CD4-positive, alpha-beta T cell treated with Interleukin-6 at 100 ng/mL for 8 hours (primary cell): ENCODE measurements around the gene PNRC1.
"Not testable (repeated sequence)": the region's sequence is repeated elsewhere in the genome, so short reads cannot be mapped to it uniquely, and the experiment has no call there.

Experiments
- DNase-seq: peaks from one replicate; pipeline ENCODE4 v3.0.0-alpha.2; 2020; ENCODE audit warnings: mixed read lengths, low spot score

The PNRC1 gene

GRCh38 chr6:89059227-89059626 lies 21.3 kb upstream of the PNRC1 start:
- no peak for DNase-seq

GRCh38 chr6:89063881-89064280 lies 16.7 kb upstream of the PNRC1 start:
- no peak for DNase-seq

GRCh38 chr6:89064931-89065330 lies 15.6 kb upstream of the PNRC1 start:
- not testable (repeated sequence) for DNase-seq

- DNase-seq = not testable (repeated sequence)
These were observed 14.4 kb upstream of the PNRC1 start for GRCh38 chr6:89066121-89066520.

- DNase-seq = no peak
These were observed 13.5 kb upstream of the PNRC1 start for GRCh38 chr6:89066940-89067646.

GRCh38 chr6:89067796-89068195 lies 12.8 kb upstream of the PNRC1 start:
- no peak for DNase-seq

- no peak for DNase-seq
These were observed 11.9 kb upstream of the PNRC1 start for GRCh38 chr6:89068695-89069094.

- DNase-seq = no peak
These were observed 10.9 kb upstream of the PNRC1 start for GRCh38 chr6:89069536-89070163.

GRCh38 chr6:89071036-89071435 lies 9.5 kb upstream of the PNRC1 start:
- no peak for DNase-seq

GRCh38 chr6:89073014-89073620 lies 7.4 kb upstream of the PNRC1 start:
- no peak for DNase-seq

- DNase-seq = no peak
These were observed 6.7 kb upstream of the PNRC1 start for GRCh38 chr6:89073840-89074239.

- DNase-seq = peak; percentile 61
These were observed 878 bp upstream of the PNRC1 start for GRCh38 chr6:89079511-89080234.

GRCh38 chr6:89081129-89081422 lies 525 bp downstream of the PNRC1 start:
- no peak for DNase-seq

GRCh38 chr6:89081423-89082322 lies 1.1 kb downstream of the PNRC1 start:
- peak; percentile 97 for DNase-seq

- no peak for DNase-seq
These were observed 1.9 kb downstream of the PNRC1 start for GRCh38 chr6:89082486-89082891.

GRCh38 chr6:89084542-89084941 lies 4.0 kb downstream of the PNRC1 start:
- DNase-seq = no peak

- no peak for DNase-seq
These were observed 4.4 kb downstream of the PNRC1 start for GRCh38 chr6:89084954-89085353.

GRCh38 chr6:89085409-89086205 lies 5.1 kb downstream of the PNRC1 start:
- DNase-seq = no peak

- DNase-seq = no peak
These were observed 7.3 kb downstream of the PNRC1 start for GRCh38 chr6:89087881-89088280.

- no peak for DNase-seq
These were observed 17.9 kb downstream of the PNRC1 start for GRCh38 chr6:89098461-89098860.

- no peak for DNase-seq
These were observed 19.6 kb downstream of the PNRC1 start for GRCh38 chr6:89100114-89100513.
